SK-N-MC (cell line): ENCODE data around the gene ABCB10.

Experiments
- DNase-seq: peaks from one replicate; pipeline ENCODE4 v3.0.0-alpha.2; 2011; ENCODE audit warnings: low read depth, low spot score
- H3K27ac ChIP-seq: fragments of 200-600 bp; sonication (generic); 2 replicates; pipeline ENCODE4 v1.5.1; 2016; ENCODE audit warnings: mixed run types
- H3K36me3 ChIP-seq: fragments of 200-600 bp; sonication (generic); 2 replicates; pipeline ENCODE4 v1.6.1; 2017; ENCODE audit warnings: antibody characterized with exemption, low read length, mixed read lengths; ENCODE audit not compliant: insufficient read depth
- H3K4me3 ChIP-seq: fragments of 200-600 bp; sonication (generic); 2 replicates; pipeline ENCODE4 v1.5.1; 2016
- H3K9ac ChIP-seq: fragments of 200-600 bp; sonication (generic); 2 replicates; pipeline ENCODE4 v1.8.0; 2017; ENCODE audit warnings: mixed run types, mixed read lengths; ENCODE audit not compliant: insufficient read length
- H3K9me3 ChIP-seq: fragments of 200-600 bp; sonication (generic); 2 replicates; pipeline ENCODE4 v1.6.1; 2017; ENCODE audit warnings: low read depth, mild to moderate bottlenecking, antibody characterized with exemption, low read length, moderate library complexity, mixed read lengths
- EZH2 ChIP-seq: fragments of 200-600 bp; sonication (generic); IDR thresholded peaks from one replicate; pipeline ENCODE4 v1.6.1; 2017; ENCODE audit warnings: antibody characterized with exemption
- FOXP2 ChIP-seq: optimal IDR thresholded peaks from 2 replicates; pipeline ENCODE3; 2011; ENCODE audit warnings: mild to moderate bottlenecking, moderate library complexity; ENCODE audit not compliant: insufficient read depth; ENCODE audit errors: extremely low read length, control extremely low read depth
- POLR2AphosphoS5 ChIP-seq: IDR thresholded peaks from 2 replicates; pipeline ENCODE4 v1.6.1; 2012; ENCODE audit warnings: mild to moderate bottlenecking, low read depth, low read length, borderline replicate concordance

Gene ABCB10

GRCh38 chr1:229508823-229509337 is 49.6 kb downstream of the ABCB10 start:
- Histone ChIP-seq H3K36me3 (peaks cover 11% of the 10 kb centered on the region; the same call in 1 of the 2 replicates), H3K9ac (peak overlapping the region; percentile 89), H3K9me3 (no peaks in the 10 kb centered on the region), H3K4me3 (peak overlapping the region; percentile 86), H3K27ac (peak overlapping the region; percentile 53; the same call in 1 of the 2 replicates)
- no peak for TF ChIP-seq EZH2
- no peak for DNase-seq

- peak; percentile 92 for DNase-seq
- peak within 1 kb of the TSS; percentile 53; the same call in 1 of the 2 replicates for H3K27ac ChIP-seq
- H3K36me3 ChIP-seq: peaks cover 11% of the 10 kb centered on the region; the same call in 1 of the 2 replicates
- peak within 1 kb of the TSS; percentile 89 for H3K9ac ChIP-seq
- no peaks in the 10 kb centered on the region for H3K9me3 ChIP-seq
- TF ChIP-seq POLR2AphosphoS5 (peak; percentile 99), EZH2 (no peak), FOXP2 (peak; percentile 59)
- H3K4me3 ChIP-seq: peak within 1 kb of the TSS; percentile 86
These were observed 50.3 kb downstream of the ABCB10 start, which contains the start of gene NUP133 for GRCh38 chr1:229507951-229508822. Gene NUP133 (minus strand): TSS chr1:229508341. CDS start chr1:229508249, 92 bp downstream.

GRCh38 chr1:229507502-229507901 is 51.0 kb downstream of the ABCB10 start:
- Histone ChIP-seq H3K36me3 (peaks cover 11% of the 10 kb centered on the region; the same call in 1 of the 2 replicates), H3K27ac (peak overlapping the region; percentile 21; the same call in 1 of the 2 replicates), H3K4me3 (peak overlapping the region; percentile 86), H3K9ac (peak overlapping the region; percentile 89), H3K9me3 (no peaks in the 10 kb centered on the region)
- TF ChIP-seq FOXP2 (no peak), POLR2AphosphoS5 (no peak), EZH2 (no peak)
- DNase-seq: no peak

- TF ChIP-seq EZH2 (no peak), POLR2AphosphoS5 (no peak), FOXP2 (no peak)
- DNase-seq: no peak
- Histone ChIP-seq H3K9ac (peak overlapping the region; percentile 89), H3K4me3 (peak overlapping the region; percentile 86), H3K27ac (no peak overlapping the region), H3K9me3 (no peaks in the 10 kb centered on the region), H3K36me3 (peaks cover 14% of the 10 kb centered on the region; the same call in 1 of the 2 replicates)
These were observed 51.9 kb downstream of the ABCB10 start for GRCh38 chr1:229506633-229507032.

- TF ChIP-seq POLR2AphosphoS5 (no peak), FOXP2 (no peak), EZH2 (no peak)
- Histone ChIP-seq H3K9me3 (no peaks in the 10 kb centered on the region), H3K9ac (no peak overlapping the region), H3K4me3 (no peak overlapping the region), H3K36me3 (peaks cover 78% of the 10 kb centered on the region), H3K27ac (no peak overlapping the region)
- DNase-seq: no peak
These were observed 62.7 kb downstream of the ABCB10 start for GRCh38 chr1:229495782-229496181.

GRCh38 chr1:229487181-229487580 is 71.3 kb downstream of the ABCB10 start:
- peaks cover 81% of the 10 kb centered on the region for H3K36me3 ChIP-seq
- H3K9ac ChIP-seq: peak overlapping the region; percentile 15
- no peak overlapping the region for H3K27ac ChIP-seq
- no peak for DNase-seq
- TF ChIP-seq POLR2AphosphoS5 (no peak), EZH2 (no peak), FOXP2 (no peak)
- no peak overlapping the region for H3K4me3 ChIP-seq
- H3K9me3 ChIP-seq: no peaks in the 10 kb centered on the region

GRCh38 chr1:229485318-229485717 is 73.2 kb downstream of the ABCB10 start:
- TF ChIP-seq EZH2 (no peak), FOXP2 (no peak), POLR2AphosphoS5 (no peak)
- no peak for DNase-seq
- peaks cover 80% of the 10 kb centered on the region for H3K36me3 ChIP-seq

GRCh38 chr1:229482511-229482910 is 76.0 kb downstream of the ABCB10 start:
- TF ChIP-seq POLR2AphosphoS5 (no peak), EZH2 (no peak), FOXP2 (no peak)
- DNase-seq: no peak
- Histone ChIP-seq H3K4me3 (no peak overlapping the region), H3K27ac (no peak overlapping the region), H3K36me3 (peaks cover 72% of the 10 kb centered on the region), H3K9ac (no peak overlapping the region), H3K9me3 (no peaks in the 10 kb centered on the region)

More at GRCh38 chr1:229485318-229485717, 73.2 kb downstream of the ABCB10 start:
- H3K9me3 ChIP-seq: no peaks in the 10 kb centered on the region
- no peak overlapping the region for H3K27ac ChIP-seq
- no peak overlapping the region for H3K4me3 ChIP-seq
- H3K9ac ChIP-seq: no peak overlapping the region

GRCh38 chr1:229480495-229480894 is 78.0 kb downstream of the ABCB10 start:
- H3K36me3 ChIP-seq: peaks cover 65% of the 10 kb centered on the region
- no peak for DNase-seq
- H3K4me3 ChIP-seq: no peak overlapping the region
- H3K9ac ChIP-seq: no peak overlapping the region
- no peak overlapping the region for H3K27ac ChIP-seq
- no peaks in the 10 kb centered on the region for H3K9me3 ChIP-seq
- TF ChIP-seq POLR2AphosphoS5: no peak
